NB4 (cell line): ENCODE data around the gene FANCC.

Experiments used
- CTCF ChIP-seq: IDR thresholded peaks from one replicate; pipeline ENCODE4 v1.5.1; 2012; ENCODE audit warnings: low read depth, low read length
- MYC ChIP-seq: IDR thresholded peaks from 2 replicates; pipeline ENCODE4 v1.6.1; 2011; ENCODE audit warnings: low read depth, low read length
- POLR2A ChIP-seq: IDR thresholded peaks from 2 replicates; pipeline ENCODE4 v1.6.1; 2011; ENCODE audit warnings: mild to moderate bottlenecking; ENCODE audit not compliant: insufficient read length; ENCODE audit errors: extremely low read depth
- TF ChIP-seq, protein P1 (sequence below): IDR thresholded peaks from 2 replicates; pipeline ENCODE4 v1.6.1; 2011; ENCODE audit warnings: low read depth, low read length

GRCh38 chr9:95229230-95229915 lies 88.1 kb downstream of the FANCC start:
- TF ChIP-seq, protein P1, sequence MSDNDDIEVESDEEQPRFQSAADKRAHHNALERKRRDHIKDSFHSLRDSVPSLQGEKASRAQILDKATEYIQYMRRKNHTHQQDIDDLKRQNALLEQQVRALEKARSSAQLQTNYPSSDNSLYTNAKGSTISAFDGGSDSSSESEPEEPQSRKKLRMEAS, result 0 out of 2 replicates have a peak, but pooled peaks have one; percentile 29
- TF ChIP-seq CTCF (no peak), MYC (no peak), POLR2A (no peak)
